Sigmoid colon (tissue), 4 donors: ENCODE data around the gene HSD17B8.

Experiments used
- CTCF ChIP-seq, 4 experiments: fragments of 450-650 bp in 3 of 4; fragments of 200-600 bp in 1 of 4; IDR thresholded peaks; one replicate each; pipeline ENCODE4 v1.5.1; 2016 to 2019; ENCODE audit warnings: antibody characterized with exemption in 4 of 4, mild to moderate bottlenecking in 3 of 4, moderate library complexity in 2 of 4
- EP300 ChIP-seq, 4 donors: sonication (generic); formaldehyde crosslinking; IDR thresholded peaks; one replicate each; pipeline ENCODE4 v1.6.1; 2017; ENCODE audit warnings: antibody characterized with exemption in 4 of 4
- POLR2A ChIP-seq, 2 donors: fragments of 450-650 bp; IDR thresholded peaks; one replicate each; pipeline ENCODE4 v1.6.1; 2016; ENCODE audit warnings: antibody characterized with exemption in 2 of 2, mild to moderate bottlenecking in 2 of 2, moderate library complexity in 2 of 2
- POLR2AphosphoS5 ChIP-seq, 4 donors: sonication (generic); formaldehyde crosslinking; IDR thresholded peaks; one replicate each; pipeline ENCODE4 v1.6.1; 2017; ENCODE audit warnings: antibody characterized with exemption in 4 of 4

GRCh38 chr6:33174784-33175183, 29.7 kb upstream of the HSD17B8 start:
- TF ChIP-seq CTCF (IDR thresholded peaks at IDR 0.05) (no peak), POLR2AphosphoS5 (IDR thresholded peaks at IDR 0.05) (no peak), POLR2A (IDR thresholded peaks at IDR 0.05) (no peak), EP300 (IDR thresholded peaks at IDR 0.05) (no peak)
